ENCODE results near the gene SLC12A4.

SLC12A4 gene

DNA sequence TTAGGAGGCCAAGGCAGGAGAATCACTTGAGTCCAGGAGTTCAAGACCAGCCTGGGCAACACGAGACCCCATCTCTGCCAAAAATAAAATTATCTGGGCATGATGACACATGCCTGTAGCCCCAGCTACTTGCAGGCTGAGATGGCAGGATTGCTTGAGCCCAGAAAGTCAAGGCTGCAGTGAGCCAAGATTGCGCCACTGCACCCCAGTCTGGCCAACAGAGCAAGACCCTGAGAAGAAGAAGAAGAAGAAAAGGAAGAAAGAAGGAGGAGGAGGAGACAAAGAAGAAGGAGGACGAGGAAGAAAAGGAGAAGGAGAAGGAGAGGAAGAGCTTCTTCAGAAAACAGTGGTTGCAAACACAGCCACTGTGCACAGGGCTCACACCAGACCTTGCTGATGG lies 20.2 kb upstream of the SLC12A4 start:
- H3K4me3 ChIP-seq (ENCODE audit: low read depth in 1 of 5, low read length in 5 of 5): no peak overlapping the region
- H3K36me3 ChIP-seq (ENCODE audit: control insufficient read depth in 5 of 5, insufficient read depth in 5 of 5, low read length in 5 of 5): peaks cover 0 to 6% (median 0%) of the 10 kb centered on the region in 5 donors
- no peaks in the 10 kb centered on the region for H3K27me3 ChIP-seq (ENCODE audit: control insufficient read depth in 5 of 5, insufficient read depth in 4 of 5, low read length in 5 of 5)
- no peaks in the 10 kb centered on the region for H3K9me3 ChIP-seq (ENCODE audit: control insufficient read depth in 5 of 5, low read length in 5 of 5)
- H3K9ac ChIP-seq (ENCODE audit: low read length in 5 of 5): no peak overlapping the region
- H3K4me1 ChIP-seq (ENCODE audit: control insufficient read depth in 5 of 5, insufficient read depth in 5 of 5, low read length in 5 of 5): peaks cover 4 to 33% (median 24%) of the 10 kb centered on the region in 5 donors
- H3K27ac ChIP-seq (ENCODE audit: low read depth, low read length): no peak overlapping the region

DNA sequence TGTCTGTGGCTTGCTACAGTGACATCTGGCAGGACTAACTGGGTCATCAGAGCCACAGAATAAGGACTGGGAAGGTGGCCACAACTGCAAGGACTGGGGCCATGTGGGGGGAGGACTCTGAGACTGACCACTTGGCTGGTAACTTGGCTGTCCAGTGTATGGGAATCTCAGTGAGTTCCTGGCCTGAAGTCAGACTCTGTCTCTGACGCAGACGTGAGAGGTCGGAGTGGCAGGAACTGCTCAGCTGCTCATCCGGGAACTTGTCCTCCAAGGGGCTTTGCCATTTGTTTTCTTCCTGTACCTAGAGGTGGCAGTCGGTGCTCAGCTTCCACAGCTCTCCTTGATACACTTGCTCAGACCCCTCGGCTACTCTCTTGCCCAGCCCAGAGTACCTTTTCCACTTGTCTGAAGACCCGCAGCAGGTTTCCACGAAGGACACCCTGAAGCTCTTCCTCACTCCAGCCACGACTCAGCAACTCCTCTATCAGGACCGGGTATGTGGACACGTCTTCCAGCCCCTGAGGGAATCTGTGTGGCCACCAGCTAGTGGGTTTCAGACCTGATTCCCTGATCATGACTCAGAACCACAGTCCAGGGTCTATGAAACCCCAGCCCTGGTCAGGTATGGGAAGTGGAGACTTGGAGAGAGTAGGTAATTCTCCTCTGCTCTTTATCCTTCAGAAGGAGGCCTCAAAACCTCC lies 19.2 kb upstream of the SLC12A4 start:
- Histone ChIP-seq H3K27ac (ENCODE audit: low read depth, low read length) (no peak overlapping the region), H3K9me3 (ENCODE audit: control insufficient read depth in 5 of 5, low read length in 5 of 5) (no peaks in the 10 kb centered on the region), H3K9ac (ENCODE audit: low read length in 5 of 5) (no peak overlapping the region), H3K4me3 (ENCODE audit: low read depth in 1 of 5, low read length in 5 of 5) (peak overlapping the region in 1 of 5 donors; percentile 11), H3K27me3 (ENCODE audit: control insufficient read depth in 5 of 5, insufficient read depth in 4 of 5, low read length in 5 of 5) (no peaks in the 10 kb centered on the region), H3K4me1 (ENCODE audit: control insufficient read depth in 5 of 5, insufficient read depth in 5 of 5, low read length in 5 of 5) (peaks cover 3 to 31% (median 14%) of the 10 kb centered on the region in 5 donors), H3K36me3 (ENCODE audit: control insufficient read depth in 5 of 5, insufficient read depth in 5 of 5, low read length in 5 of 5) (peaks cover 0 to 6% (median 0%) of the 10 kb centered on the region in 5 donors)

DNA sequence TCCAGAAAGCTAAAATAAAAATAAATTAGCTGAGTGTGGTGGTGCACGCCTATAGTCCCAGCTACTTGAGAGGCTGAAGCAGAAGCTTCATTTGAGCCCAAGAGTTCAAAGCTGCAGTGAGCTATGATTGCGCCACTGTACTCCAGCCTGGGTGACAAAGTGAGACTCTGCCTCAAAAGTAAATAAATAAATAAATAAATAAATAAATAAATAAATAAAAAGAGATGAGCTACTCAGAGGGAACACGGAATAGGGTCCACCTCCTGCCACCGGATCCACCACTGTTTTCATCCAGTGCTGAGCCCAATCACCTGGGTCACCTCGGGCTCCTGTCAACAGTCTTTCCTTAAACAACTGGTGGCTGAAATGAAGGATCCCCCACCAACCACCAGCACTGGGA lies 18.5 kb upstream of the SLC12A4 start:
- Histone ChIP-seq H3K27me3 (ENCODE audit: control insufficient read depth in 5 of 5, insufficient read depth in 4 of 5, low read length in 5 of 5) (no peaks in the 10 kb centered on the region), H3K27ac (ENCODE audit: low read depth, low read length) (no peak overlapping the region), H3K4me3 (ENCODE audit: low read depth in 1 of 5, low read length in 5 of 5) (no peak overlapping the region), H3K9ac (ENCODE audit: low read length in 5 of 5) (no peak overlapping the region), H3K36me3 (ENCODE audit: control insufficient read depth in 5 of 5, insufficient read depth in 5 of 5, low read length in 5 of 5) (peaks cover 0 to 5% (median 0%) of the 10 kb centered on the region in 5 donors), H3K4me1 (ENCODE audit: control insufficient read depth in 5 of 5, insufficient read depth in 5 of 5, low read length in 5 of 5) (peaks cover 3 to 31% (median 14%) of the 10 kb centered on the region in 5 donors), H3K9me3 (ENCODE audit: control insufficient read depth in 5 of 5, low read length in 5 of 5) (no peaks in the 10 kb centered on the region)

DNA sequence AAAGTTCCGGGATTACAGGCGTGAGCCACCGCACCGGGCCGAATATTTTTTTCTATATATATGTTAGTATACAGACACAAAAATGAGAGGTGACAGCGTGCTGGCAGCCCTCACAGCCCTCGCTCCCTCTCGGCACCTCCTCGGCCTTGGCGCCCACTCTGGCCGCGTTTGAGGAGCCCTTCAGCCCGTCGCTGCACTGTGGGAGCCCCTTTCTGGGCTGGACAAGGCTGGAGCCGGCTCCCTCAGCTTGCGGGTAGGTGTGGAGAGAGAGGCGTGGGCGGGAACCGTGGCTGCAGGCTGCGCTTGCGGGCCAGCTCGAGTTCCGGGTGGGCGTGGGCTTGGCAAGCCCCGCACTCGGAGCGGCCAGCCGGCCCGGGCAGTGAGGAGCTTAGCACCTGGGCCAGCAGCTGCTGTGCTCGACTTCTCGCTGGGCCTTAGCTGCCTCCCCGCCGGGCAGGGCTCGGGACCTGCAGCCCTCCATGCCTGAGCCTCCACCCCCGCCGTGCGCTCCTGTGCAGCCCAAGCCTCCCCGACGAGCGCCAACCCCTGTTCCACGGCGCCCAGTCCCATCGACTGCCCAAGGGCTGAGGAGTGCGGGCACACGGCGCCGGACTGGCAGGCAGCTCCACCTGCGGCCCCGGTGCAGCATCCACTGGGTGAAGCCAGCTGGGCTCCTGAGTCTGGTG lies 13.7 kb upstream of the SLC12A4 start:
- peaks cover 0 to 9% (median 3%) of the 10 kb centered on the region in 5 donors for H3K27me3 ChIP-seq (ENCODE audit: control insufficient read depth in 5 of 5, insufficient read depth in 4 of 5, low read length in 5 of 5)
- no peak overlapping the region for H3K9ac ChIP-seq (ENCODE audit: low read length in 5 of 5)
- H3K9me3 ChIP-seq (ENCODE audit: control insufficient read depth in 5 of 5, low read length in 5 of 5): no peaks in the 10 kb centered on the region
- no peak overlapping the region for H3K27ac ChIP-seq (ENCODE audit: low read depth, low read length)
- no peak overlapping the region for H3K4me3 ChIP-seq (ENCODE audit: low read depth in 1 of 5, low read length in 5 of 5)
- H3K4me1 ChIP-seq (ENCODE audit: control insufficient read depth in 5 of 5, insufficient read depth in 5 of 5, low read length in 5 of 5): peaks cover 0 to 24% (median 16%) of the 10 kb centered on the region in 5 donors
- H3K36me3 ChIP-seq (ENCODE audit: control insufficient read depth in 5 of 5, insufficient read depth in 5 of 5, low read length in 5 of 5): no peaks in the 10 kb centered on the region

DNA sequence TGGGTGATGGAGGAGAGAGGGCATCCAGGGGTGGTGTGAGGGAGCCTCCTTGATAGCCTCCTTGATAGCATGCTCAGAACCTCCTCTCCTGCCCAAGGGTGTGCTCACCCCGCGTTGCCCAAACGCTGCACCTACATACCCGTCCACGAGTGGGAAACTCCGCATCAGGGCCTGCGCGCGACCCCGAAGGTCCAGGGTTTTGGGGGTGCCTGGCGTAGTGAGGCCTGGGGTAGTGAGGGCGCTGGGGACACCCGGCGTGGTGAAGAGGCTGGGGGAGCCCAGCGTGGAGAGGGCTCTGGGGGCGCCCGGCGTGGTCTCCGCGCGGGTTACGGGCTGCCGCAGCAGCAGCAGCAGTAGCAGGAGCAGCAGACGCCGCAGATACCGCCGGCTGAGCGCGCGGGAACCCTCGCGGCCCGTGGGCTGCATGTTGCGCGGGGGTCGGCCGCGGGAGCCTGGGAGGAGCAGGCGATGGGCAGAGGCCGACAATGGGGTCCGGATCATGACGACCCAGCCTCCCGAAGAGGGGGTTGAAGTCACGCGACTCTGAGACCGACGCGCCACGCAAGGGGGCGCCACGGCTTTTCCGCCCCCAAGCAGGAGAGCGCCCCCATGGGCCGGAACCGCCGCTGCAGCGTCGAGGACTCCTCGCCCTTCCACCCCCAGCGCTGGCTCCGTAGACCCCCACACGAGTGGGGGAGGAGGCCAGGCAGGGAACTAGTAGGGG lies 11.7 kb upstream of the SLC12A4 start, which contains the start of gene DPEP3:
Gene DPEP3, minus strand, starts transcription at position 545 of the 724 bp plus-strand sequence. Its CDS starts 119 bp downstream, at position 426.
- no peaks in the 10 kb centered on the region for H3K36me3 ChIP-seq (ENCODE audit: control insufficient read depth in 5 of 5, insufficient read depth in 5 of 5, low read length in 5 of 5)
- H3K9ac ChIP-seq (ENCODE audit: low read length in 5 of 5): no peak within 1 kb of the TSS
- H3K4me3 ChIP-seq (ENCODE audit: low read depth in 1 of 5, low read length in 5 of 5): no peak within 1 kb of the TSS
- H3K9me3 ChIP-seq (ENCODE audit: control insufficient read depth in 5 of 5, low read length in 5 of 5): no peaks in the 10 kb centered on the region
- H3K27ac ChIP-seq (ENCODE audit: low read depth, low read length): no peak within 1 kb of the TSS
- H3K4me1 ChIP-seq (ENCODE audit: control insufficient read depth in 5 of 5, insufficient read depth in 5 of 5, low read length in 5 of 5): peaks cover 0 to 21% (median 12%) of the 10 kb centered on the region in 5 donors
- peaks cover 0 to 9% (median 3%) of the 10 kb centered on the region in 5 donors for H3K27me3 ChIP-seq (ENCODE audit: control insufficient read depth in 5 of 5, insufficient read depth in 4 of 5, low read length in 5 of 5)

DNA sequence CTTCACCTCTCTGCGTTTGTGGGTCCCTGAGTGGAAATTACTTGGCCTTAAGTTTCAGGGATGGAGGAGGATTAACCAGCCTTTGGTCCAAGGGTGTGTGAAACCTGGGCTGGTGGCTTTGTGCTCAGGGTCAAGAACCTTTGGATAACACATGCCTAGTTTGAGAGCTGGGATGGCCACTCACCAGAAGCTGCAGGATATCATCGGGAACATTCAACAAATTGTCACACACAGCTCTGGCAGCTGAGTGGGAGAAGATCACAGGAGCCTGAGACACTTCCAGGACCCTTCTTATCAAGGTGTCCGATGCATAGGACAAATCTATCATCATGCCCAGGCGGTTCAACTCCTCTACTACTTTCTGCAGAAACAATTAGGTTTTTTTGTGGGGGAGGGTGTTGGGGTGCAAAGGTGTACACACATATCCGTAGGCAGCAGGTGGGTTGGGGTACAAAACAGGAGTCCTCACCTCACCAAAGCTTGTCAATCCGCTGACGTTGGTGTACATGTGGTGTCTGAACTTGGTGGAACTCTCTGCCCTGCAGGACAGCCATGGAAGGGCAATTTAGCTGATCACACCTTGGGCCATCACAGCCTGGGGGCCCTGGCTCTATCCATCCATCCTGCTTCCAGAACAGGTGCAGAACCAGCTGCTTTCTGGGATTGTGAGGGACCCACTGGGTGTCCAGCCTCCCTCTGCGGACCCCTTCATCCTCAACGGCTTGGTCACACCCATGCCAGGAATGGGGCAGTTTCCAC lies 9.2 kb upstream of the SLC12A4 start:
- Histone ChIP-seq H3K36me3 (ENCODE audit: control insufficient read depth in 5 of 5, insufficient read depth in 5 of 5, low read length in 5 of 5) (no peaks in the 10 kb centered on the region), H3K9me3 (ENCODE audit: control insufficient read depth in 5 of 5, low read length in 5 of 5) (no peaks in the 10 kb centered on the region), H3K9ac (ENCODE audit: low read length in 5 of 5) (no peak overlapping the region), H3K27me3 (ENCODE audit: control insufficient read depth in 5 of 5, insufficient read depth in 4 of 5, low read length in 5 of 5) (peaks cover 0 to 9% (median 3%) of the 10 kb centered on the region in 5 donors), H3K4me3 (ENCODE audit: low read depth in 1 of 5, low read length in 5 of 5) (no peak overlapping the region), H3K4me1 (ENCODE audit: control insufficient read depth in 5 of 5, insufficient read depth in 5 of 5, low read length in 5 of 5) (peaks cover 0 to 4% (median 0%) of the 10 kb centered on the region in 5 donors), H3K27ac (ENCODE audit: low read depth, low read length) (no peak overlapping the region)

DNA sequence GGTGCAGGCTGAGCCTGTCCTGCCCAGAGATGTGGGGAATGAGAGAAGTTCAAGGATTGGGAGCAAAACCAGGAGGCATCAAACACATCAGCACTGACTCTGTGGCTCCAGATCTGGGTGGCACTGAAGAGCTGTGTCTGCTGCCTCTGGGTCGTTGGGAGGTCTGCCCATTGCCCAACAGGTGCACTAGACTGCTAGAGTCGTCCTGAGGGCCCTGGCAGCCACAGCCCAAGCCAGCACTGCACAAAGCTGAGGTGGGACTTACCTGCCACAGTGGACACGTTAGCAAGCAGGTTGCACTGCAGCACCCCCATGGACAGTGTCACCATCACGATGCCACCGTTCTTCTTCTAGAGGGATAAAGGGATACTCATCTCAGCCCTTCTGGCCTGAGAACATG lies 8.6 kb upstream of the SLC12A4 start:
- Histone ChIP-seq H3K4me3 (ENCODE audit: low read depth in 1 of 5, low read length in 5 of 5) (no peak overlapping the region), H3K9me3 (ENCODE audit: control insufficient read depth in 5 of 5, low read length in 5 of 5) (no peaks in the 10 kb centered on the region), H3K27me3 (ENCODE audit: control insufficient read depth in 5 of 5, insufficient read depth in 4 of 5, low read length in 5 of 5) (peaks cover 0 to 9% (median 3%) of the 10 kb centered on the region in 5 donors), H3K9ac (ENCODE audit: low read length in 5 of 5) (no peak overlapping the region), H3K27ac (ENCODE audit: low read depth, low read length) (no peak overlapping the region), H3K4me1 (ENCODE audit: control insufficient read depth in 5 of 5, insufficient read depth in 5 of 5, low read length in 5 of 5) (peaks cover 0 to 4% (median 0%) of the 10 kb centered on the region in 5 donors), H3K36me3 (ENCODE audit: control insufficient read depth in 5 of 5, insufficient read depth in 5 of 5, low read length in 5 of 5) (no peaks in the 10 kb centered on the region)

DNA sequence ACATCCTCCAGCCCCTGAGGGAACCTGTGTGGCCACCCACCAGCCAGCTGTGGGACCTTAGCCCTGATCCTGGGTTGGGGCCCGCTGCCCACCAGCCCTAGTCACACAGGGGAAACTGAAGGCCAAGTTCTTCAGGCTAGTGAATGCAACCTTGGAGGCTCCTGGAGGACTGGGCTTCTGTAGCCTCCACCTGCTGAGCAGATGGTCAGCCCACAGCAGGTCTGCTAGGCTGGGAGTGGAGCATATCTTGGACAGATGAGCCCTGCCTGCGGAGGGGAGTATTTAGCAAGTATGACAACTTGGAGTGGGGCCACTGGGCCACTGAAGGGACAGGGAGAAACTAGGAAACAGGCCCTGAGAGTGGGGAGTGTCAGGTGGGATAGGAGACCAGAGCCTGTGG lies 7.8 kb upstream of the SLC12A4 start:
- no peak overlapping the region for H3K27ac ChIP-seq (ENCODE audit: low read depth, low read length)
- H3K9ac ChIP-seq (ENCODE audit: low read length in 5 of 5): no peak overlapping the region
- peaks cover 0 to 9% (median 3%) of the 10 kb centered on the region in 5 donors for H3K27me3 ChIP-seq (ENCODE audit: control insufficient read depth in 5 of 5, insufficient read depth in 4 of 5, low read length in 5 of 5)
- no peaks in the 10 kb centered on the region for H3K36me3 ChIP-seq (ENCODE audit: control insufficient read depth in 5 of 5, insufficient read depth in 5 of 5, low read length in 5 of 5)
- H3K4me1 ChIP-seq (ENCODE audit: control insufficient read depth in 5 of 5, insufficient read depth in 5 of 5, low read length in 5 of 5): peaks cover 0 to 4% (median 0%) of the 10 kb centered on the region in 5 donors
- no peaks in the 10 kb centered on the region for H3K9me3 ChIP-seq (ENCODE audit: control insufficient read depth in 5 of 5, low read length in 5 of 5)
- H3K4me3 ChIP-seq (ENCODE audit: low read depth in 1 of 5, low read length in 5 of 5): no peak overlapping the region

DNA sequence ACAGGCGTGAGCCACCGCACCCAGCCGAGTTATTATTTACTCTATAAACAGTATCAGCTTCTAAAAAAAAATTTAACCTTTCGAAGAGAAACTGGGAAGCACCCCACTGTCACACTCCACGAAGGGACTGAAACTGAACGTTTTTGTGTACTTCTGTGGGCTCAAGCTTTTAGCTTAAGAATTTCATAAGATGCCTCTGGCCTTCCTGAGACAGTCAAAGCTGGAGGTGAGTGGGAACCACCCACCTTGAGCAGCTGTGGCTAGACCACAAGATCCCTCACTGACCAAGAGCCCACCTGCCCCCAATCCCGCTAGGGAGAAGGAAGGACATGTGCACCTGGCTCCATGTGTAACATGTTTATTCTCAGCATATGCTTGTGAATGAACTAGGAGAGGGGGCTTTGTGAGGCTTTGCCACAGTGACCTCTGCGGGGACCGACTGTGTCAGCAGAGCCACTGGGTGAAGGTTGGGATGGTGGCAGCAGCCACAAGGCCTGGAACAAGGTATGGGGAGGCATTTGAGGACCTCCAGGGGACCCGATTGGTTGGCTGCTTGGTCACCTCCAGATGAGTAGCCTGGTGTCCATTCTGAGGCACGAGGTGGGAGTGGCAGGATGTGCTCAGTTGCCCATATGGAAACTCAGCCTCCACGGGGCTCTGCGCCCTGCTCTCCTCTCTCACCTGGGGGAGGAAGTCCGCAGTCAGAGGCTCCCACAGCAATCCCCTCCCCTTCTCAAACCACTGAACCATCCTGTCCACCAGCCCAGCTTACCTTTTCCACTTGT lies 7.1 kb upstream of the SLC12A4 start:
- Histone ChIP-seq H3K27ac (ENCODE audit: low read depth, low read length) (no peak overlapping the region), H3K36me3 (ENCODE audit: control insufficient read depth in 5 of 5, insufficient read depth in 5 of 5, low read length in 5 of 5) (no peaks in the 10 kb centered on the region), H3K9ac (ENCODE audit: low read length in 5 of 5) (no peak overlapping the region), H3K4me3 (ENCODE audit: low read depth in 1 of 5, low read length in 5 of 5) (no peak overlapping the region), H3K9me3 (ENCODE audit: control insufficient read depth in 5 of 5, low read length in 5 of 5) (no peaks in the 10 kb centered on the region), H3K27me3 (ENCODE audit: control insufficient read depth in 5 of 5, insufficient read depth in 4 of 5, low read length in 5 of 5) (peaks cover 0 to 7% (median 3%) of the 10 kb centered on the region in 5 donors), H3K4me1 (ENCODE audit: control insufficient read depth in 5 of 5, insufficient read depth in 5 of 5, low read length in 5 of 5) (peaks cover 0 to 4% (median 0%) of the 10 kb centered on the region in 5 donors)
